Lung (tissue), 12 donors: ENCODE results near the gene RNF152. TPM values are rescaled to one million over a fixed set of nuclear protein-coding genes. Genes with fewer than 3 reads are reported as not detected.

Experiments
- ATAC-seq: fragments of 200-7000 bp; cut with Tn5 transposase; one replicate; pipeline ENCODE4 v1.9.1; 2020; ENCODE audit warnings: moderate number of reproducible peaks; ENCODE audit not compliant: insufficient read depth, low FRiP score
- DNase-seq, 3 donors: peaks; one replicate each; pipeline ENCODE4 v3.0.0-alpha.2; 2013 to 2017
- H3K27ac ChIP-seq, 2 donors: one replicate each; pipeline ENCODE4 v1.5.1; 2013; ENCODE audit warnings: mild to moderate bottlenecking in 2 of 2, moderate library complexity in 2 of 2, control low read depth in 1 of 2, inconsistent platforms in 1 of 2, low read depth in 1 of 2, low read length in 1 of 2
- H3K27me3 ChIP-seq, 3 donors: one replicate each; pipeline ENCODE4 v1.5.1; 2013; ENCODE audit warnings: low read length in 2 of 3; ENCODE audit not compliant: control insufficient read depth in 3 of 3, insufficient read depth in 3 of 3
- H3K36me3 ChIP-seq, 4 donors: one replicate each; pipeline ENCODE4 v1.5.1; 2013; ENCODE audit warnings: low read length in 4 of 4, mild to moderate bottlenecking in 1 of 4, moderate library complexity in 1 of 4; ENCODE audit not compliant: control insufficient read depth in 4 of 4, insufficient read depth in 4 of 4
- H3K4me1 ChIP-seq, 5 donors: one replicate each; pipeline ENCODE4 v1.5.1; 2013; ENCODE audit warnings: low read length in 5 of 5, mild to moderate bottlenecking in 2 of 5, moderate library complexity in 1 of 5; ENCODE audit not compliant: control insufficient read depth in 5 of 5, insufficient read depth in 5 of 5
- H3K4me3 ChIP-seq: one replicate; pipeline ENCODE4 v1.5.1; 2013; ENCODE audit warnings: mild to moderate bottlenecking, control low read depth, moderate library complexity
- H3K9ac ChIP-seq, 2 donors: one replicate each; pipeline ENCODE4 v1.5.1; 2013; ENCODE audit warnings: low read length in 2 of 2, control low read depth in 1 of 2; ENCODE audit not compliant: insufficient read depth in 1 of 2
- H3K9me3 ChIP-seq, 4 donors: one replicate each; pipeline ENCODE4 v1.5.1; 2013; ENCODE audit warnings: low read length in 3 of 4, mild to moderate bottlenecking in 1 of 4, moderate library complexity in 1 of 4; ENCODE audit not compliant: control insufficient read depth in 4 of 4, insufficient read depth in 3 of 4
- WGBS, 2 donors: extraction: QIAGEN DNeasy Blood & Tissue Kit; methylation state at CpG; one replicate each; pipeline ENCODE4 v1.1.7; 2013; 5-methylcytosine and 5-hydroxymethylcytosine counted together
- polyA plus RNA-seq, 2 donors: library from polyadenylated mRNA; stranded (reverse); fragments of 200-250 nt; gene quantifications; one replicate each; pipeline ENCODE4 v1.2.1, GENCODE V29; 2013
- total RNA-seq, 2 donors: library from RNA; depleted of rRNA in 1 of 2; stranded (reverse); fragments of >200 nt in 1 of 2; gene quantifications; one replicate each; pipeline ENCODE4 v1.2.1, GENCODE V29; 2014 to 2021
- TF ChIP-seq, protein P1 (sequence below): IDR thresholded peaks from 2 replicates; pipeline ENCODE4 v1.5.1; 2012; ENCODE audit warnings: mild to moderate bottlenecking; ENCODE audit errors: control extremely low read depth, extremely low read depth
- donor health status: control.
- donor health status: control.
- donor health status: Bipolar disorder and iron deficiency.
- donor health status: healthy.
- donor health status: DM: yes; HTN: yes; CAD: no.

The RNF152 gene
- total and polyA plus RNA-seq, 4 donors: 1.1 to 55.6 (median 9.6) TPM

- Histone ChIP-seq H3K9me3 (peaks cover 0 to 2% (median 0%) of the 10 kb centered on the region in 4 donors), H3K36me3 (no peaks in the 10 kb centered on the region)
- no peak for ATAC-seq
Observed at GRCh38 chr18:61935362-61935761, 42.6 kb upstream of the RNF152 start.

GRCh38 chr18:61931654-61932379 lies 39.0 kb upstream of the RNF152 start:
- Histone ChIP-seq H3K4me1 (no peaks in the 10 kb centered on the region), H3K27me3 (no peaks in the 10 kb centered on the region), H3K36me3 (no peaks in the 10 kb centered on the region), H3K27ac (no peak overlapping the region), H3K4me3 (no peak overlapping the region), H3K9ac (no peak overlapping the region), H3K9me3 (peaks cover 0 to 12% (median 3%) of the 10 kb centered on the region in 4 donors)
- ATAC-seq (no peak), DNase-seq (no peak)
- TF ChIP-seq, protein P1, sequence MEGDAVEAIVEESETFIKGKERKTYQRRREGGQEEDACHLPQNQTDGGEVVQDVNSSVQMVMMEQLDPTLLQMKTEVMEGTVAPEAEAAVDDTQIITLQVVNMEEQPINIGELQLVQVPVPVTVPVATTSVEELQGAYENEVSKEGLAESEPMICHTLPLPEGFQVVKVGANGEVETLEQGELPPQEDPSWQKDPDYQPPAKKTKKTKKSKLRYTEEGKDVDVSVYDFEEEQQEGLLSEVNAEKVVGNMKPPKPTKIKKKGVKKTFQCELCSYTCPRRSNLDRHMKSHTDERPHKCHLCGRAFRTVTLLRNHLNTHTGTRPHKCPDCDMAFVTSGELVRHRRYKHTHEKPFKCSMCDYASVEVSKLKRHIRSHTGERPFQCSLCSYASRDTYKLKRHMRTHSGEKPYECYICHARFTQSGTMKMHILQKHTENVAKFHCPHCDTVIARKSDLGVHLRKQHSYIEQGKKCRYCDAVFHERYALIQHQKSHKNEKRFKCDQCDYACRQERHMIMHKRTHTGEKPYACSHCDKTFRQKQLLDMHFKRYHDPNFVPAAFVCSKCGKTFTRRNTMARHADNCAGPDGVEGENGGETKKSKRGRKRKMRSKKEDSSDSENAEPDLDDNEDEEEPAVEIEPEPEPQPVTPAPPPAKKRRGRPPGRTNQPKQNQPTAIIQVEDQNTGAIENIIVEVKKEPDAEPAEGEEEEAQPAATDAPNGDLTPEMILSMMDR: no peak
- 91 to 95% methylated on average over 6 of the region's 6 CpGs for WGBS, 2 donors

More at GRCh38 chr18:61935362-61935761, 42.6 kb upstream of the RNF152 start:
- Histone ChIP-seq H3K27ac (no peak overlapping the region), H3K27me3 (no peaks in the 10 kb centered on the region), H3K4me3 (no peak overlapping the region), H3K9ac (no peak overlapping the region), H3K4me1 (no peaks in the 10 kb centered on the region)
- no peak for DNase-seq
- TF ChIP-seq, protein P1: no peak
- 53 to 63% methylated on average over 3 of the region's 3 CpGs for WGBS, 2 donors

DNA sequence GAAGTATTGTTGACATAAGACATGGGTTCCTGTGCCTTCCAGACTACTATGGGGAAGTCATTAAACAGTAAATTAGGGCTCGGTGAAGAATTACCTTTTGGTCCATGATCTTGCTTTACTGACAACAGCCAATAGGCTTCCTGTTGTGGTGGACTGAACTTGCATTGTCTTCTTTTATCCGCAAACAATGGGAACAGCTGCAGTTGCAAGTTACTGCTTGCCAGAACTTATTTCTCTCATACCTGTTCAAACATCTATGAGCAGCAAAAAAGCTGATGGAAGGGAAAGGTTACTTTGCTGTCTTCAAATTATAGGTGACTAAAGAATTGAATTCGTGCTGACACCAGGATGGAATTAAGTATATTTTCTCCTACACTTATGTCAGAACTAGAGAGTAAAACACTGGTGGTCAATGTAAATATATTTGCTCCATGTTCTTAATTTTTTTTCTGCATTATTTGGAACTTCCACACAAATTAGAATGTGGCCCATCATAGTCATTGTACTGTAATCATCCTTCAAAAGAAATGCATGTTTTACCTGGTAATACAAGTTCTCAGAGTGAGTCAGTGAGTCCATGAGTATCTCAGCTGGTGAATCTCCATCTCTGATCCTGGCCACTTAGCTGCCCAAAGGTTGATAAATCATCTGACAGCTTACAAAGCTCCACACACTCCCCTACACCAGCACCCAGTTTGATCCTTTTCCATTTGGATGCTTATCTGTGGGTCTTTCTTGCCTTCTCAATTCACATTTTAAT lies 37.3 kb upstream of the RNF152 start:
- peaks cover 0 to 12% (median 3%) of the 10 kb centered on the region in 4 donors for H3K9me3 ChIP-seq
- H3K27ac ChIP-seq: no peak overlapping the region
- no peaks in the 10 kb centered on the region for H3K4me1 ChIP-seq
- no peak overlapping the region for H3K9ac ChIP-seq
- DNase-seq (no peak), ATAC-seq (no peak)
- H3K36me3 ChIP-seq: no peaks in the 10 kb centered on the region
- TF ChIP-seq, protein P1: no peak
- H3K27me3 ChIP-seq: no peaks in the 10 kb centered on the region
- WGBS, 2 donors: 67 to 69% methylated on average over 3 of the region's 3 CpGs
- no peak overlapping the region for H3K4me3 ChIP-seq
